GM12878 (cell line): ENCODE data around the gene PRG2. TPM values are rescaled to one million over a fixed set of nuclear protein-coding genes. Genes with fewer than 3 reads are reported as not detected.

ENCODE experiments used
- ATAC-seq: fragments of 200-7000 bp; cut with Tn5 transposase; 3 replicates; pipeline ENCODE4 v1.9.1; 2020; ENCODE audit warnings: mild to moderate bottlenecking, moderate library complexity
- BruUV-seq: library from RNA; stranded (reverse); fragments of 400-500 nt; replicated peaks from 2 replicates; lab custom pipeline; 2021; lab: Mats Ljungman, UMichigan
- CTCF ChIA-PET: fragments of 300-600 bp; sonication (Branson Sonifier 250); formaldehyde crosslinking; extraction: SDS; loops from one replicate; lab custom pipeline; 2021; ENCODE audit warnings: inconsistent platforms; lab: Yijun Ruan, JAX
- POLR2A ChIA-PET: fragments of 350-600 bp; formaldehyde crosslinking; extraction: SDS; loops from one replicate; lab custom pipeline; 2021; ENCODE audit warnings: inconsistent platforms; lab: Charles Lee
- RAD21 ChIA-PET: fragments of 300-600 bp; sonication (Branson Sonifier 250); formaldehyde crosslinking; loops from one replicate; lab custom pipeline; 2023; ENCODE audit warnings: antibody characterized with exemption; ENCODE audit not compliant: unreplicated experiment; lab: Charles Lee
- SMC1A ChIA-PET: fragments of 300-600 bp; sonication (Branson Sonifier 250); formaldehyde crosslinking; loops from one replicate; lab custom pipeline; 2023; ENCODE audit not compliant: unreplicated experiment, uncharacterized antibody; lab: Charles Lee
- DNase-seq: peaks from one replicate; pipeline ENCODE4 v3.0.0-alpha.2; 2011; ENCODE audit warnings: low read depth, low spot score
- FAIRE-seq: peaks from 3 replicates; lab custom pipeline; 2011; peaks lifted over from hg19 to GRCh38; lab: Jason Lieb, UNC
- H2AFZ ChIP-seq: 2 replicates; pipeline ENCODE4 v1.6.0; 2011; ENCODE audit warnings: low read depth, low read length, control low read depth; ENCODE audit not compliant: control insufficient read depth
- H3K27ac ChIP-seq: 2 replicates; pipeline ENCODE4 v1.5.1; 2011; ENCODE audit warnings: control low read depth; ENCODE audit not compliant: control insufficient read depth, insufficient read depth
- H3K27me3 ChIP-seq, 2 experiments: replicated peaks in 1 of 2; 2 replicates each; pipeline versions ENCODE4 v1.6.0 to v1.6.1; 2011; ENCODE audit warnings: low read length in 1 of 2; ENCODE audit not compliant: control insufficient read depth in 2 of 2, insufficient read depth in 2 of 2
- H3K36me3 ChIP-seq, 2 experiments: 2 replicates each; pipeline ENCODE4 v1.5.1; 2011; ENCODE audit warnings: low read length in 1 of 2; ENCODE audit not compliant: control insufficient read depth in 2 of 2, insufficient read depth in 2 of 2
- H3K4me1 ChIP-seq: 2 replicates; pipeline ENCODE4 v1.6.1; 2011; ENCODE audit warnings: mild to moderate bottlenecking, low read length, moderate library complexity, mixed read lengths; ENCODE audit not compliant: control insufficient read depth, insufficient read depth
- H3K4me2 ChIP-seq: 2 replicates; pipeline ENCODE4 v1.6.0; 2011; ENCODE audit warnings: control low read depth; ENCODE audit not compliant: control insufficient read depth, insufficient read depth
- H3K4me3 ChIP-seq: fragments of 200-600 bp; sonication (generic); 2 replicates; pipeline ENCODE4 v1.5.1; 2016
- H3K79me2 ChIP-seq: 2 replicates; pipeline ENCODE4 v1.6.0; 2011; ENCODE audit warnings: low read length; ENCODE audit not compliant: control insufficient read depth, insufficient read depth
- H3K9ac ChIP-seq: 2 replicates; pipeline ENCODE4 v1.8.0; 2011; ENCODE audit warnings: low read length, control low read depth, mixed read lengths; ENCODE audit not compliant: control insufficient read depth, insufficient read depth
- H3K9me3 ChIP-seq: replicated peaks from 3 replicates; pipeline ENCODE4 v1.5.1; 2011; ENCODE audit warnings: mild to moderate bottlenecking, low read length; ENCODE audit not compliant: control insufficient read depth, insufficient read depth
- H4K20me1 ChIP-seq: 2 replicates; pipeline ENCODE4 v1.6.0; 2011; ENCODE audit not compliant: control insufficient read depth, insufficient read depth
- CBX3 ChIP-seq: fragments of 200-600 bp; sonication (generic); IDR thresholded peaks from 2 replicates; pipeline ENCODE4 v1.6.1; 2016; ENCODE audit warnings: low read depth, borderline replicate concordance
- ETV6 ChIP-seq, 2 experiments: fragments of 450-650 bp in 1 of 2; IDR thresholded peaks in 1 of 2; conservative IDR thresholded peaks in 1 of 2; 2 replicates each; pipeline ENCODE4 v1.6.1; 2014; ENCODE audit warnings: antibody characterized with exemption in 1 of 2, borderline replicate concordance in 1 of 2, low read depth in 1 of 2, mild to moderate bottlenecking in 1 of 2, moderate library complexity in 1 of 2
- EZH2 ChIP-seq: IDR thresholded peaks from 2 replicates; pipeline ENCODE4 v1.6.1; 2012; ENCODE audit warnings: low read depth, mild to moderate bottlenecking, control low read depth, inconsistent platforms, low read length, borderline replicate concordance; ENCODE audit not compliant: control insufficient read depth
- FOXM1 ChIP-seq: IDR thresholded peaks from 2 replicates; pipeline ENCODE4 v1.6.1; 2012; ENCODE audit warnings: low read depth, mild to moderate bottlenecking, inconsistent platforms, low read length, moderate library complexity
- GABPA ChIP-seq: IDR thresholded peaks from 2 replicates; pipeline ENCODE4 v1.6.1; 2014; ENCODE audit warnings: antibody characterized with exemption, low read depth, mild to moderate bottlenecking, inconsistent platforms
- MYC ChIP-seq: IDR thresholded peaks from 2 replicates; pipeline ENCODE4 v1.6.1; 2011; ENCODE audit warnings: mild to moderate bottlenecking, low read length, moderate library complexity, inconsistent platforms; ENCODE audit not compliant: insufficient read depth, insufficient replicate concordance, insufficient read length, severe bottlenecking
- POU2F2 ChIP-seq: IDR thresholded peaks from 3 replicates; pipeline ENCODE4 v1.6.1; 2011; ENCODE audit warnings: low read depth, mild to moderate bottlenecking, low read length, borderline replicate concordance
- RFX5 ChIP-seq: IDR thresholded peaks from 2 replicates; pipeline ENCODE4 v1.6.1; 2011; ENCODE audit warnings: low read depth, low read length, improper control_type of control experiment
- SMARCA5 ChIP-seq: fragments of 450-650 bp; IDR thresholded peaks from 2 replicates; pipeline ENCODE4 v1.6.1; 2017; ENCODE audit warnings: mild to moderate bottlenecking
- SREBF1 ChIP-seq: IDR thresholded peaks from 2 replicates; pipeline ENCODE4 v1.6.1; 2012; ENCODE audit warnings: mild to moderate bottlenecking, low read length
- YBX1 ChIP-seq: fragments of 450-650 bp; IDR thresholded peaks from 2 replicates; pipeline ENCODE4 v1.6.1; 2016; ENCODE audit warnings: antibody characterized with exemption
- WGBS: methylation state at CpG from one replicate; pipeline ENCODE4 v1.1.6; 2016; ENCODE audit warnings: low lambda C conversion rate; ENCODE audit not compliant: insufficient replicate concordance, insufficient coverage; ENCODE audit errors: missing lambda C conversion rate; 5-methylcytosine and 5-hydroxymethylcytosine counted together
- in situ Hi-C: fragments of 300-500 bp; cut with MboI; formaldehyde crosslinking; loops from 9 replicates; pipeline ENCODE4 v1.14.3; 2018; ENCODE audit warnings: mixed read lengths
- intact Hi-C: fragments of 100-400 bp; cut with micrococcal nuclease; formaldehyde crosslinking; loops from one replicate; pipeline ENCODE4 v1.14.2; 2022; ENCODE audit not compliant: unreplicated experiment
- polyA plus RNA-seq, 11 experiments: library from polyadenylated mRNA; depleted of rRNA in 4 of 11; unstranded in 6 of 11; stranded (reverse) in 5 of 11; fragments of >200 nt; fragmentation: Nextera tagmentation in 4 of 11; fragmentation: Illumina TruSeq in 1 of 11; extraction: Ambion mirVana in 4 of 11; extraction: Trizol in 1 of 11; gene quantifications; 1 replicate in 1 of 11; 2 replicates in 10 of 11; pipeline versions ENCODE4 v1.2.1 to v1.2.3, GENCODE V29; 2011 to 2016; ENCODE audit warnings: inconsistent platforms in 2 of 11, missing spikeins in 2 of 11, low read depth in 1 of 11
- total RNA-seq, 4 experiments: library from RNA; depleted of rRNA in 3 of 4; stranded (reverse); fragments of >200 nt in 3 of 4; fragmentation: Illumina TruSeq in 1 of 4; extraction: Trizol in 1 of 4; gene quantifications; 2 replicates each; pipeline versions ENCODE4 v1.2.1 to v1.2.3, GENCODE V29; 2013 to 2021
- TF ChIP-seq, protein P1 (sequence below): IDR thresholded peaks from 2 replicates; pipeline ENCODE4 v1.6.1; 2012; ENCODE audit warnings: improper control_type of control experiment, low read depth, low read length; ENCODE audit not compliant: insufficient replicate concordance
- TF ChIP-seq, protein P2 (sequence below): IDR thresholded peaks from 2 replicates; pipeline ENCODE4 v1.6.1; 2012; ENCODE audit warnings: low read depth, low read length, improper control_type of control experiment
- TF ChIP-seq, protein P3 (sequence below): IDR thresholded peaks from 2 replicates; pipeline ENCODE4 v1.6.1; 2011; ENCODE audit warnings: low read depth, low read length, improper control_type of control experiment, borderline replicate concordance

Gene PRG2
- total and polyA plus RNA-seq, 10 of the 15 experiments (the other 5 are each of a cell fraction or from before 2014, with no cell fraction given): 0.10 to 1.7 (median 0.56) TPM; not detected in 2

DNA sequence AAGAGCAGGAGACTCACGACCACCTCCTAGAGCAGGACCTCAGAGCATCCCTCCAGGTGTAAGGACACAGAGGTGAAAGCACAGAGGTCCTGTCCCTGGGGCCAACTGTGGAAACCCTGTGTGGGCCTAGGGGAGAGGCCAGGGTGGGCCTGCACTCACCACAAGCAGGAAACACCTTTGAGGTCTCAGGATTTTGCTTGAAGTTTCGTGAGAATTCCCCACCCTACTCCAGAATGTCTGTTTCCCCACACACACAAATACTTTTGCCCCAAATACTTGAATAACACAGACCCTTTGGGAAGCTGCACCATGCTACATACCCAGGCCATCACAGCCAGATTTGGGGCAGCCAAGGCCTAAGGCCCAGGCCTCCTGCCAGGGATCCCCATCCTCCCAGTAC, 18.3 kb upstream of the PRG2 start (continued):
- TF ChIP-seq, protein P1, sequence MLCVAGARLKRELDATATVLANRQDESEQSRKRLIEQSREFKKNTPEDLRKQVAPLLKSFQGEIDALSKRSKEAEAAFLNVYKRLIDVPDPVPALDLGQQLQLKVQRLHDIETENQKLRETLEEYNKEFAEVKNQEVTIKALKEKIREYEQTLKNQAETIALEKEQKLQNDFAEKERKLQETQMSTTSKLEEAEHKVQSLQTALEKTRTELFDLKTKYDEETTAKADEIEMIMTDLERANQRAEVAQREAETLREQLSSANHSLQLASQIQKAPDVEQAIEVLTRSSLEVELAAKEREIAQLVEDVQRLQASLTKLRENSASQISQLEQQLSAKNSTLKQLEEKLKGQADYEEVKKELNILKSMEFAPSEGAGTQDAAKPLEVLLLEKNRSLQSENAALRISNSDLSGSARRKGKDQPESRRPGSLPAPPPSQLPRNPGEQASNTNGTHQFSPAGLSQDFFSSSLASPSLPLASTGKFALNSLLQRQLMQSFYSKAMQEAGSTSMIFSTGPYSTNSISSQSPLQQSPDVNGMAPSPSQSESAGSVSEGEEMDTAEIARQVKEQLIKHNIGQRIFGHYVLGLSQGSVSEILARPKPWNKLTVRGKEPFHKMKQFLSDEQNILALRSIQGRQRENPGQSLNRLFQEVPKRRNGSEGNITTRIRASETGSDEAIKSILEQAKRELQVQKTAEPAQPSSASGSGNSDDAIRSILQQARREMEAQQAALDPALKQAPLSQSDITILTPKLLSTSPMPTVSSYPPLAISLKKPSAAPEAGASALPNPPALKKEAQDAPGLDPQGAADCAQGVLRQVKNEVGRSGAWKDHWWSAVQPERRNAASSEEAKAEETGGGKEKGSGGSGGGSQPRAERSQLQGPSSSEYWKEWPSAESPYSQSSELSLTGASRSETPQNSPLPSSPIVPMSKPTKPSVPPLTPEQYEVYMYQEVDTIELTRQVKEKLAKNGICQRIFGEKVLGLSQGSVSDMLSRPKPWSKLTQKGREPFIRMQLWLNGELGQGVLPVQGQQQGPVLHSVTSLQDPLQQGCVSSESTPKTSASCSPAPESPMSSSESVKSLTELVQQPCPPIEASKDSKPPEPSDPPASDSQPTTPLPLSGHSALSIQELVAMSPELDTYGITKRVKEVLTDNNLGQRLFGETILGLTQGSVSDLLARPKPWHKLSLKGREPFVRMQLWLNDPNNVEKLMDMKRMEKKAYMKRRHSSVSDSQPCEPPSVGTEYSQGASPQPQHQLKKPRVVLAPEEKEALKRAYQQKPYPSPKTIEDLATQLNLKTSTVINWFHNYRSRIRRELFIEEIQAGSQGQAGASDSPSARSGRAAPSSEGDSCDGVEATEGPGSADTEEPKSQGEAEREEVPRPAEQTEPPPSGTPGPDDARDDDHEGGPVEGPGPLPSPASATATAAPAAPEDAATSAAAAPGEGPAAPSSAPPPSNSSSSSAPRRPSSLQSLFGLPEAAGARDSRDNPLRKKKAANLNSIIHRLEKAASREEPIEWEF: no peak

DNA sequence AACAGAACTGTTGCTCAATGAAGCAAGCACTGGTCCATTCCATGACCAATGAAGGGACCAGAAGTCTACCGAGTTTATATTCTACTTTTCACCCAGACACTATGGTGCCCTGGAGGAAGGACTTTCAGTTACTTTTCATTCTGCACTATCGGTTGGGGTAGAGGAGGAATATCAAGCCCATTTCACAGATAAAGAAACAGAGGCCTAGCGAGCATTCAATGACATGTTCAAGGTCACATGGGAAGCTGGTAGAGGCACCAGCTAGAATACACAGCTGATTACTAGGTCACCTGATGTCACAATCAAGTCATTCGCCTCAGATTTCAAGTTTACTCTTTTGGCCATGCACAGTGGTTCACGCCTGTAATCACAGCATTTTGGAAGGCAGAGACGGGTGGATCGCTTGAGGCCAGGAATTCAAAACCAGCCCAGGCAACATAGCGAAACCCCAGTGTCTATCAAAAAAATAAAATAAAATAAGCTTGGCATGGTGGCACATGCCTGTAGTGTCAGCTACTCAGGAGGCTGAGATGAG, 17.6 kb upstream of the PRG2 start:
- ChIA-PET SMC1A (interaction anchor here (1.0 to 1.8 kb wide), 4 partner anchors 9 to 76 kb away, joined by 3 to 5 read pairs (median 4); no protein-coding TSS in a partner anchor), CTCF (interaction anchor here (1.2 to 1.4 kb wide), 2 partner anchors 50 to 70 kb away, joined by 3 to 4 read pairs; no protein-coding TSS in a partner anchor), POLR2A (interaction anchor here (0.5 kb wide), 1 partner anchor 28 kb away, joined by 3 read pairs; no protein-coding TSS in a partner anchor), RAD21 (interaction anchor here (3.4 kb wide), 1 partner anchor 17 kb away, joined by 21 read pairs; no protein-coding TSS in a partner anchor)
- Histone ChIP-seq H4K20me1 (no peaks in the 10 kb centered on the region), H3K4me2 (no peak overlapping the region), H3K36me3 (peaks cover 31 to 54% of the 10 kb centered on the region in 2 experiments), H3K27me3 (no peaks in the 10 kb centered on the region), H3K4me3 (no peak overlapping the region), H3K9ac (no peak overlapping the region), H3K79me2 (no peaks in the 10 kb centered on the region; the same call in none of the 2 replicates), H3K27ac (no peak overlapping the region), H2AFZ (no peak overlapping the region), H3K4me1 (peaks cover 19% of the 10 kb centered on the region), H3K9me3 (no peaks in the 10 kb centered on the region)
- ATAC-seq (no peak), FAIRE-seq (no peak), DNase-seq (no peak)
- 79% methylated on average over 8 of the region's 8 CpGs for WGBS
- in situ Hi-C loops: no loop called here
- intact Hi-C loops: no loop called here
- BruUV-seq: no TSS peak
- TF ChIP-seq, protein P2, sequence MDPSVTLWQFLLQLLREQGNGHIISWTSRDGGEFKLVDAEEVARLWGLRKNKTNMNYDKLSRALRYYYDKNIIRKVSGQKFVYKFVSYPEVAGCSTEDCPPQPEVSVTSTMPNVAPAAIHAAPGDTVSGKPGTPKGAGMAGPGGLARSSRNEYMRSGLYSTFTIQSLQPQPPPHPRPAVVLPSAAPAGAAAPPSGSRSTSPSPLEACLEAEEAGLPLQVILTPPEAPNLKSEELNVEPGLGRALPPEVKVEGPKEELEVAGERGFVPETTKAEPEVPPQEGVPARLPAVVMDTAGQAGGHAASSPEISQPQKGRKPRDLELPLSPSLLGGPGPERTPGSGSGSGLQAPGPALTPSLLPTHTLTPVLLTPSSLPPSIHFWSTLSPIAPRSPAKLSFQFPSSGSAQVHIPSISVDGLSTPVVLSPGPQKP: no peak
- TF ChIP-seq GABPA (no peak), MYC (no peak), FOXM1 (no peak), YBX1 (no peak), ETV6 (conservative IDR thresholded peaks at IDR 0.05 in 1 of 2, IDR thresholded peaks at IDR 0.05 in 1 of 2; ENCODE audit: borderline replicate concordance in 1 of 2, low read depth in 1 of 2) (no peak), SREBF1 (no peak), CBX3 (no peak), POU2F2 (no peak), EZH2 (no peak), RFX5 (no peak), SMARCA5 (no peak)
- TF ChIP-seq, protein P3, sequence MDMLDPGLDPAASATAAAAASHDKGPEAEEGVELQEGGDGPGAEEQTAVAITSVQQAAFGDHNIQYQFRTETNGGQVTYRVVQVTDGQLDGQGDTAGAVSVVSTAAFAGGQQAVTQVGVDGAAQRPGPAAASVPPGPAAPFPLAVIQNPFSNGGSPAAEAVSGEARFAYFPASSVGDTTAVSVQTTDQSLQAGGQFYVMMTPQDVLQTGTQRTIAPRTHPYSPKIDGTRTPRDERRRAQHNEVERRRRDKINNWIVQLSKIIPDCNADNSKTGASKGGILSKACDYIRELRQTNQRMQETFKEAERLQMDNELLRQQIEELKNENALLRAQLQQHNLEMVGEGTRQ: no peak
